Keratinocyte (primary cell): Measurements from ENCODE around the gene TMCC2. TPM values are rescaled to one million over a fixed set of nuclear protein-coding genes. Genes with fewer than 3 reads are reported as not detected.
A peak's percentile ranks its signal among the peaks of the same experiment; 100 is the strongest.

Experiments
- DNase-seq: peaks from one replicate; pipeline ENCODE4 v3.0.0-alpha.2; 2011; ENCODE audit warnings: low read depth, missing footprints, low spot score
- FAIRE-seq: peaks from 2 replicates; lab custom pipeline; 2011; peaks lifted over from hg19 to GRCh38; lab: Jason Lieb, UNC
- H2AFZ ChIP-seq: 2 replicates; pipeline ENCODE4 v1.6.0; 2012; ENCODE audit warnings: low read length, control low read depth, inconsistent platforms; ENCODE audit not compliant: control insufficient read depth
- H3K27ac ChIP-seq: 2 replicates; pipeline ENCODE4 v1.5.1; 2011; ENCODE audit warnings: low read length; ENCODE audit not compliant: control insufficient read depth, insufficient read depth
- H3K27me3 ChIP-seq: 3 replicates; pipeline ENCODE4 v1.6.0; 2011; ENCODE audit warnings: low read length; ENCODE audit not compliant: control insufficient read depth, insufficient read depth; ENCODE audit errors: extremely low read depth
- H3K36me3 ChIP-seq, 2 experiments: 2 replicates in 1 of 2; 3 replicates in 1 of 2; pipeline ENCODE4 v1.5.1; 2011; ENCODE audit warnings: low read length in 2 of 2, mild to moderate bottlenecking in 1 of 2; ENCODE audit not compliant: control insufficient read depth in 2 of 2, insufficient read depth in 2 of 2; ENCODE audit errors: extremely low read depth in 1 of 2
- H3K4me1 ChIP-seq: 3 replicates; pipeline ENCODE4 v1.5.1; 2011; ENCODE audit warnings: low read length; ENCODE audit not compliant: control insufficient read depth, insufficient read depth; ENCODE audit errors: extremely low read depth
- H3K4me2 ChIP-seq: 3 replicates; pipeline ENCODE4 v1.6.0; 2011; ENCODE audit warnings: low read depth, low read length; ENCODE audit not compliant: control insufficient read depth, insufficient read depth; ENCODE audit errors: extremely low read depth
- H3K4me3 ChIP-seq, 3 experiments: fragments of 200-600 bp in 1 of 3; sonication (generic) in 1 of 3; 2 replicates in 2 of 3; 3 replicates in 1 of 3; pipeline ENCODE4 v1.5.1; 2011 to 2016; ENCODE audit warnings: low read length in 3 of 3, mild to moderate bottlenecking in 3 of 3, control low read depth in 2 of 3, inconsistent platforms in 1 of 3, low read depth in 1 of 3, mixed read lengths in 1 of 3, mixed run types in 1 of 3, moderate library complexity in 1 of 3; ENCODE audit not compliant: control insufficient read depth in 2 of 3, insufficient read depth in 2 of 3; ENCODE audit errors: extremely low read depth in 1 of 3
- H3K79me2 ChIP-seq: 2 replicates; pipeline ENCODE4 v1.6.0; 2012; ENCODE audit warnings: low read length; ENCODE audit not compliant: control insufficient read depth, insufficient read depth
- H3K9ac ChIP-seq: 3 replicates; pipeline ENCODE4 v1.6.0; 2011; ENCODE audit warnings: low read length; ENCODE audit not compliant: control insufficient read depth, insufficient read depth; ENCODE audit errors: extremely low read depth
- H3K9me1 ChIP-seq: 3 replicates; pipeline ENCODE4 v1.6.0; 2011; ENCODE audit warnings: low read length; ENCODE audit not compliant: control insufficient read depth, insufficient read depth; ENCODE audit errors: extremely low read depth
- H3K9me3 ChIP-seq: 2 replicates; pipeline ENCODE4 v1.5.1; 2012; ENCODE audit warnings: low read depth, low read length; ENCODE audit not compliant: control insufficient read depth
- H4K20me1 ChIP-seq: 3 replicates; pipeline ENCODE4 v1.6.0; 2011; ENCODE audit warnings: low read length; ENCODE audit not compliant: control insufficient read depth, insufficient read depth; ENCODE audit errors: extremely low read depth
- EZH2 ChIP-seq: IDR thresholded peaks from one replicate; pipeline ENCODE4 v1.6.1; 2012; ENCODE audit warnings: inconsistent platforms, mild to moderate bottlenecking, low read length, moderate library complexity
- dilution Hi-C: fragments of 300-500 bp; cut with MboI; formaldehyde crosslinking; loops from one replicate; pipeline ENCODE4 v1.7.0; 2020; ENCODE audit warnings: low sequenced_read_pairs; ENCODE audit not compliant: extremely low pct_ligation_motif_present
- polyA plus RNA-seq, 5 experiments: library from polyadenylated mRNA; depleted of rRNA in 3 of 5; stranded (reverse) in 3 of 5; stranded (forward) in 1 of 5; unstranded in 1 of 5; fragments of >200 nt; gene quantifications; 1 replicate in 1 of 5; 2 replicates in 3 of 5; 3 replicates in 1 of 5; pipeline versions ENCODE4 v1.2.1 to v1.2.3, GENCODE V29; 2011 to 2012; ENCODE audit warnings: missing spikeins in 2 of 5, low read depth in 1 of 5, low replicate concordance in 1 of 5
- TF ChIP-seq, protein P1 (sequence below), 3 experiments: IDR thresholded peaks in 1 of 3; conservative IDR thresholded peaks in 1 of 3; optimal IDR thresholded peaks in 1 of 3; 2 replicates in 2 of 3; 3 replicates in 1 of 3; pipeline versions ENCODE3 to v1.5.1; 2011; ENCODE audit warnings: low read length in 3 of 3, mild to moderate bottlenecking in 3 of 3, moderate library complexity in 2 of 3, control low read depth in 1 of 3, inconsistent platforms in 1 of 3; ENCODE audit not compliant: insufficient read depth in 2 of 3; ENCODE audit errors: extremely low read depth in 1 of 3

TMCC2 gene
- polyA plus RNA-seq, 1 donor (not counting 4 experiments of a cell fraction or from before 2014, with no cell fraction given) = 0.60 TPM

DNA sequence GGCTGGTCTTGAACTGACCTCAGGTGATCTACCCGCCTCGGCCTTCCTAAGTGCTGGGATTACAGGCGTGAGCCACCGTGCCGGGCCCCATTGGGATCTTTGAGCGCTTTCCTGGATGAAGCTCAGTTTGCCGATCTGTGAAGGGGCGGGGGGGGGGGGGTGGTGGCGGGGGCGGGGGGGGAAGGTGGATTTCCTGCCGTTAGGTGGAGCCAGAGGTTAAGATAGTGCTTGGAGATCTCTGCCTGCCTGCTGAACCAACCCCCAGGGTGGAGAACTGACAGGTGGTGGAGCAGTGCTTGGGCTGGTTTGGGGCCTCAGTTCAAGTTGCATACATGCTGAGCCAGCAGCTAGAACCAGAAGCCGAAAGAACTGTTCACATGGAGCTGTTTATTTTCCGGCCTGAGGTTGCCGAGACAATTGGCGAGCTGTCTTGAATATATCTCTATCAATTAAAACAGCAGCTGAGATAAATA, 1.7 kb downstream of the TMCC2 start:
- peak overlapping the region in 2 of 3 experiments; percentile 32 to 62 for H3K4me3 ChIP-seq

DNA sequence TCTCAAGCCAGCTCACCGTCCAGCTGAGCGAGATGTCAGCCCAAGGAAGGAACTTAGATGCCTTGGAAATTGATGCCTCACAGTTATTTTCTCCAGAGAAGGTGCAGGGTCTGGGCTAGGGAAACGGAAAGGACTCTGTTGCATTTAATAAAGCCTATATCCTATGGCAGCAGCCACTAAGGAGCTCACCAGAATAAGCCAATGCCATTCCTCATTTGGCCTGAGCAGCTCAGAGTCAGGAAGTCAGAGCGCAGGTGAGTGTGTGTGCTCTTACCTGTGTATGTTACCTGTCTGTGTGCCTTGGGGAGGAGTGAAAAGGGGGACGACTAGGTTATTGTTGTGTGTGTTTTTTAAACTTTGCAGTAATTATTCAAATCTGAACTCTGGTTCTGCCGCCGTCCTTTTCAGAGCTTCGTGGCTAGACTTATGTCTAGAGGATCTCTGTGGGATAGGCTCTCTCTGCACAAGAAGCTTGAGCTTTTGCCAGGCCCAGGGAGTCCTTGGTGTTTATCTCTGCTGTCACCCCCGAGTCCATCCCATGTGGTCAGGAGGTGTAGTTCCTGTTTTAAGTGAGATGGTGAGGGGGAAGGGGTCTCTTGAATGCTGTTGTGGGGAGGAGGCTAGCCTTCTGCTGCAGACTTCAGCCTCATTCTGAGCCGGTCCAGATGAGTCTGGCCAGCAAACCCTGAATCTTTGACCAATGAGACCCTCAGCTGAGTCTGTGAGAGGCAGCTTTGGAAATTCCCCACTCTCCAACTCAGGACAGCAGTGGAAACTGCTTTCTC, 2.4 kb downstream of the TMCC2 start:
- Histone ChIP-seq H4K20me1 (no peaks in the 10 kb centered on the region), H3K79me2 (no peaks in the 10 kb centered on the region), H3K27ac (no peak overlapping the region), H3K9ac (no peak overlapping the region), H3K4me3 (no peak overlapping the region), H3K27me3 (no peaks in the 10 kb centered on the region), H3K9me3 (no peaks in the 10 kb centered on the region), H3K36me3 (no peaks in the 10 kb centered on the region), H2AFZ (no peak overlapping the region), H3K4me2 (peak overlapping the region; percentile 39), H3K4me1 (peaks cover 35% of the 10 kb centered on the region), H3K9me1 (no peaks in the 10 kb centered on the region)
- DNase-seq (no peak), FAIRE-seq (no peak)
- dilution Hi-C loops = no loop called here
- no peak for TF ChIP-seq EZH2
- TF ChIP-seq, protein P1, sequence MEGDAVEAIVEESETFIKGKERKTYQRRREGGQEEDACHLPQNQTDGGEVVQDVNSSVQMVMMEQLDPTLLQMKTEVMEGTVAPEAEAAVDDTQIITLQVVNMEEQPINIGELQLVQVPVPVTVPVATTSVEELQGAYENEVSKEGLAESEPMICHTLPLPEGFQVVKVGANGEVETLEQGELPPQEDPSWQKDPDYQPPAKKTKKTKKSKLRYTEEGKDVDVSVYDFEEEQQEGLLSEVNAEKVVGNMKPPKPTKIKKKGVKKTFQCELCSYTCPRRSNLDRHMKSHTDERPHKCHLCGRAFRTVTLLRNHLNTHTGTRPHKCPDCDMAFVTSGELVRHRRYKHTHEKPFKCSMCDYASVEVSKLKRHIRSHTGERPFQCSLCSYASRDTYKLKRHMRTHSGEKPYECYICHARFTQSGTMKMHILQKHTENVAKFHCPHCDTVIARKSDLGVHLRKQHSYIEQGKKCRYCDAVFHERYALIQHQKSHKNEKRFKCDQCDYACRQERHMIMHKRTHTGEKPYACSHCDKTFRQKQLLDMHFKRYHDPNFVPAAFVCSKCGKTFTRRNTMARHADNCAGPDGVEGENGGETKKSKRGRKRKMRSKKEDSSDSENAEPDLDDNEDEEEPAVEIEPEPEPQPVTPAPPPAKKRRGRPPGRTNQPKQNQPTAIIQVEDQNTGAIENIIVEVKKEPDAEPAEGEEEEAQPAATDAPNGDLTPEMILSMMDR (optimal IDR thresholded peaks at IDR 0.05 in 1 of 3, IDR thresholded peaks at IDR 0.05 in 1 of 3, conservative IDR thresholded peaks at IDR 0.05 in 1 of 3; ENCODE audit: extremely low read depth in 1 of 3, insufficient read depth in 2 of 3, low read length in 3 of 3) = no peak

More for the DNA sequence above, 1.7 kb downstream of the TMCC2 start:
- Histone ChIP-seq H3K9me3 (no peaks in the 10 kb centered on the region), H3K9ac (no peak overlapping the region), H3K4me1 (peaks cover 35% of the 10 kb centered on the region), H3K36me3 (no peaks in the 10 kb centered on the region), H2AFZ (no peak overlapping the region), H3K79me2 (no peaks in the 10 kb centered on the region), H4K20me1 (no peaks in the 10 kb centered on the region), H3K9me1 (no peaks in the 10 kb centered on the region), H3K27me3 (no peaks in the 10 kb centered on the region), H3K4me2 (peak overlapping the region; percentile 85), H3K27ac (no peak overlapping the region)
- DNase-seq (no peak), FAIRE-seq (no peak)
- TF ChIP-seq, protein P1 (optimal IDR thresholded peaks at IDR 0.05 in 1 of 3, IDR thresholded peaks at IDR 0.05 in 1 of 3, conservative IDR thresholded peaks at IDR 0.05 in 1 of 3; ENCODE audit: extremely low read depth in 1 of 3, insufficient read depth in 2 of 3, low read length in 3 of 3) = peak in 2 of 3 experiments; percentile 43 to 68
- TF ChIP-seq EZH2 = no peak
- dilution Hi-C loops = no loop called here
